ACHN (cell line): ENCODE measurements around the gene OR2T10.
A peak's percentile ranks its signal among the peaks of the same experiment; 100 is the strongest.
"Not testable (repeated sequence)": the region's sequence is repeated elsewhere in the genome, so short reads cannot be mapped to it uniquely, and the experiment has no call there.

Experiments
- DNase-seq: peaks from one replicate; pipeline ENCODE4 v3.0.0-alpha.2; 2015
- in situ Hi-C: cut with HindIII; loops from 2 replicates; pipeline ENCODE4 v1.10.0; 2017; ENCODE audit warnings: low sequenced_read_pairs, low pct_ligation_motif_present, low pct_unique_long_range_greater_than_20kb

OR2T10 gene

GRCh38 chr1:248597589-248597988, at the start of gene OR2T10:
Gene OR2T10, minus strand, starts transcription at chr1:248597700. Its CDS starts 3,932 bp downstream, at chr1:248593768.
- in situ Hi-C loops, result no loop called here
- DNase-seq, result no peak

GRCh38 chr1:248645178-248645577, 47.7 kb upstream of the OR2T10 start, which contains the start of gene OR2T35:
Gene OR2T35, minus strand, starts transcription at chr1:248645278. Its CDS starts 6,020 bp downstream, at chr1:248639258.
- in situ Hi-C loops, DNase-seq: not testable (repeated sequence)

- DNase-seq, in situ Hi-C loops: not testable (repeated sequence)
These were observed 45.6 kb upstream of the OR2T10 start for GRCh38 chr1:248642971-248643651.

- DNase-seq, in situ Hi-C loops: not testable (repeated sequence)
These were observed 44.1 kb upstream of the OR2T10 start for GRCh38 chr1:248641583-248641982.

- DNase-seq, in situ Hi-C loops: not testable (repeated sequence)
These were observed 43.4 kb upstream of the OR2T10 start for GRCh38 chr1:248640906-248641305.

- in situ Hi-C loops, DNase-seq: not testable (repeated sequence)
These were observed 42.2 kb upstream of the OR2T10 start for GRCh38 chr1:248639652-248640051.

- in situ Hi-C loops, DNase-seq: not testable (repeated sequence)
These were observed 39.1 kb upstream of the OR2T10 start for GRCh38 chr1:248636612-248637011.

- DNase-seq, in situ Hi-C loops: not testable (repeated sequence)
These were observed 37.5 kb upstream of the OR2T10 start, which contains the start of gene OR2T11 for GRCh38 chr1:248634991-248635390. Gene OR2T11, minus strand, starts transcription at chr1:248635091. Its CDS starts 7,963 bp downstream, at chr1:248627128.

- DNase-seq, result no peak
- in situ Hi-C loops, result no loop called here
These were observed 34.0 kb upstream of the OR2T10 start for GRCh38 chr1:248631354-248632008.

GRCh38 chr1:248630551-248630950, 33.1 kb upstream of the OR2T10 start:
- in situ Hi-C loops, result no loop called here
- no peak for DNase-seq

- DNase-seq, result no peak
- in situ Hi-C loops, result no loop called here
These were observed 30.7 kb upstream of the OR2T10 start for GRCh38 chr1:248627971-248628844.

GRCh38 chr1:248625971-248626370, 28.5 kb upstream of the OR2T10 start:
- in situ Hi-C loops, result no loop called here

GRCh38 chr1:248625166-248625565, 27.7 kb upstream of the OR2T10 start:
- in situ Hi-C loops, result no loop called here

More at GRCh38 chr1:248625971-248626370, 28.5 kb upstream of the OR2T10 start:
- no peak for DNase-seq

GRCh38 chr1:248622570-248623001, 25.1 kb upstream of the OR2T10 start:
- in situ Hi-C loops, result no loop called here
- DNase-seq, result peak; percentile 54

More at GRCh38 chr1:248625166-248625565, 27.7 kb upstream of the OR2T10 start:
- no peak for DNase-seq

- in situ Hi-C loops, result no loop called here
- no peak for DNase-seq
These were observed 24.3 kb upstream of the OR2T10 start for GRCh38 chr1:248621770-248622169.

- in situ Hi-C loops, result no loop called here
- DNase-seq, result peak; percentile 67
These were observed 21.4 kb upstream of the OR2T10 start for GRCh38 chr1:248618878-248619277.

- DNase-seq, result no peak
- in situ Hi-C loops, result no loop called here
These were observed 20.6 kb upstream of the OR2T10 start for GRCh38 chr1:248618119-248618518.

GRCh38 chr1:248613742-248614141, 16.2 kb upstream of the OR2T10 start:
- DNase-seq, result no peak
- in situ Hi-C loops, result no loop called here
